Loucy (cell line): ENCODE data around the gene ELMO1.

Source experiments
- EZH2phosphoT487 ChIP-seq: fragments of 200-600 bp; IDR thresholded peaks from 2 replicates; pipeline ENCODE4 v1.6.1; 2018; ENCODE audit warnings: antibody characterized with exemption, mild to moderate bottlenecking, moderate library complexity, borderline replicate concordance
- TF ChIP-seq, protein P1 (sequence below): fragments of 200-600 bp; sonication (generic); conservative IDR thresholded peaks from 2 replicates; pipeline ENCODE4 v1.5.1; 2014; ENCODE audit warnings: mild to moderate bottlenecking, antibody characterized with exemption, low read length

DNA sequence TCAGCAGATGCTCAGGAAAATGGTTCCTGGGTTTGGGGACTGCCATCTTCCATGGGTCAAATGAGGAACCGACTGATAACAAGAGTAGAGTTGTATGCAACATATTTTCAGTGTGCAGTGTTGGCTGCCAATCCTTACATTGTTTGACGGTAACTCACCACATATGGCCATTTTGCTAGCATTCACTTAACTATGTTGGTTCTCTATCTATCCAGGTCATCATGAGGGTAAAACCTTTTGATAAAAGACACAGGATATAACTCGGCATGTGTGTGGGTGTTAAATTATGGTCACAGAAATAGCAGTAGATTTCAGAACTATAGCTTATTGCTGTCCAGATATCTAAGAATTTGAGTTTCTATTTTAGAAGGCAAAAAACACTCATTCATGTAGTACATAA, 583.6 kb downstream of the ELMO1 start:
- TF ChIP-seq, protein P1, sequence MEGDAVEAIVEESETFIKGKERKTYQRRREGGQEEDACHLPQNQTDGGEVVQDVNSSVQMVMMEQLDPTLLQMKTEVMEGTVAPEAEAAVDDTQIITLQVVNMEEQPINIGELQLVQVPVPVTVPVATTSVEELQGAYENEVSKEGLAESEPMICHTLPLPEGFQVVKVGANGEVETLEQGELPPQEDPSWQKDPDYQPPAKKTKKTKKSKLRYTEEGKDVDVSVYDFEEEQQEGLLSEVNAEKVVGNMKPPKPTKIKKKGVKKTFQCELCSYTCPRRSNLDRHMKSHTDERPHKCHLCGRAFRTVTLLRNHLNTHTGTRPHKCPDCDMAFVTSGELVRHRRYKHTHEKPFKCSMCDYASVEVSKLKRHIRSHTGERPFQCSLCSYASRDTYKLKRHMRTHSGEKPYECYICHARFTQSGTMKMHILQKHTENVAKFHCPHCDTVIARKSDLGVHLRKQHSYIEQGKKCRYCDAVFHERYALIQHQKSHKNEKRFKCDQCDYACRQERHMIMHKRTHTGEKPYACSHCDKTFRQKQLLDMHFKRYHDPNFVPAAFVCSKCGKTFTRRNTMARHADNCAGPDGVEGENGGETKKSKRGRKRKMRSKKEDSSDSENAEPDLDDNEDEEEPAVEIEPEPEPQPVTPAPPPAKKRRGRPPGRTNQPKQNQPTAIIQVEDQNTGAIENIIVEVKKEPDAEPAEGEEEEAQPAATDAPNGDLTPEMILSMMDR: no peak
- TF ChIP-seq EZH2phosphoT487: no peak
